HG03159 (cell line): ENCODE measurements around the gene SPRYD7.

Experiments used
- ATAC-seq: cut with Tn5 transposase; IDR thresholded peaks from one replicate; pipeline ENCODE4 v1.9.1; 2021; ENCODE audit warnings: mild to moderate bottlenecking, moderate library complexity; ENCODE audit not compliant: unreplicated experiment

Gene SPRYD7

DNA sequence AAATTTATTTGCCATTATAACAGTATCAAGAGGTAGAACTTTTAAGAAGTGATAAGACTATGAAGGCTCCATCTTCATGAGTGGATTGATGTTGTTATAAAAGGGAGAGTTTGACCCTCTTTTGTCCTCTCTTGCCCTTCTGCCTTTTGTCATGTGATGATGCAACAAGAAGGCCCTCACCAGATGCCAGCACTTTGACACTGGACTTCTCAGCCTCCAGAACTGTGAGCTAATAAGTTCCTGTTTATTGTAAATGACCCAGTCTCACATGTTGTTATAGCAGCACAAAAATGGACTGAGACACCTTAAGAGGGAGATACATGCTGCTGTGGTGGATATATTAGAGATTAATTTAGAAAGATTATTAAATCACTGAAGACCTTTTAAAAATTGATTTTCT, 71.6 kb downstream of the SPRYD7 start:
- ATAC-seq, result no peak
